Testis (tissue), 3 donors: ENCODE data around the gene DAAM2. TPM values are rescaled to one million over a fixed set of nuclear protein-coding genes. Genes with fewer than 3 reads are reported as not detected.

Experiments used
- DNase-seq: peaks from one replicate; pipeline ENCODE4 v3.0.0-alpha.2; 2019
- H3K27ac ChIP-seq, 2 donors: fragments of 200-600 bp; sonication (generic); one replicate each; pipeline ENCODE4 v1.5.1; 2019
- H3K27me3 ChIP-seq: fragments of 200-600 bp; sonication (generic); one replicate; pipeline ENCODE4 v1.5.1; 2019
- H3K36me3 ChIP-seq: fragments of 200-600 bp; sonication (generic); one replicate; pipeline ENCODE4 v1.5.1; 2017; ENCODE audit warnings: low read depth; ENCODE audit errors: missing control alignments
- H3K4me1 ChIP-seq: fragments of 200-600 bp; sonication (generic); one replicate; pipeline ENCODE4 v1.5.1; 2019
- H3K4me3 ChIP-seq, 2 donors: fragments of 200-600 bp; sonication (generic); one replicate each; pipeline ENCODE4 v1.5.1; 2017 to 2019
- H3K9me3 ChIP-seq: fragments of 200-600 bp; sonication (generic); one replicate; pipeline ENCODE4 v1.5.1; 2017
- POLR2A ChIP-seq: fragments of 450-650 bp; IDR thresholded peaks from one replicate; pipeline ENCODE4 v1.6.1; 2017; ENCODE audit warnings: antibody characterized with exemption, mild to moderate bottlenecking, moderate library complexity
- WGBS, 2 donors: methylation state at CpG; one replicate each; pipeline ENCODE4 v1.1.5; 2018; 5-methylcytosine and 5-hydroxymethylcytosine counted together
- intact Hi-C: fragments of 100-400 bp; cut with DNase I; formaldehyde crosslinking; loops from one replicate; pipeline ENCODE4 v1.15.1; 2023; ENCODE audit warnings: low total_unique reads
- polyA plus RNA-seq: library from polyadenylated mRNA; stranded (reverse); fragments of 350-450 nt; fragmentation: Illumina TruSeq; extraction: RNeasy Lipid Tissue Mini Kit (QIAGEN cat#74804); gene quantifications from one replicate; pipeline ENCODE4 v1.2.3, GENCODE V29; 2014; ENCODE audit warnings: low read depth, low replicate concordance; ENCODE audit not compliant: insufficient read depth
- total RNA-seq, 2 donors: library from RNA; depleted of rRNA; stranded (reverse); fragments of >200 nt; gene quantifications; one replicate each; pipeline ENCODE4 v1.2.3, GENCODE V29; 2016
- TF ChIP-seq, protein P1 (sequence below), 3 experiments: fragments of 450-650 bp in 2 of 3; fragments of 200-600 bp in 1 of 3; sonication (generic) in 1 of 3; IDR thresholded peaks; one replicate each; pipeline ENCODE4 v1.5.1; 2016 to 2019; ENCODE audit warnings: antibody characterized with exemption in 3 of 3, mild to moderate bottlenecking in 2 of 3, moderate library complexity in 1 of 3

DAAM2 gene
- total and polyA plus RNA-seq, 3 donors from 2014 or later = 37.4 to 66.1 (median 64.5) TPM

- Histone ChIP-seq H3K27me3 (no peaks in the 10 kb centered on the region), H3K27ac (no peak overlapping the region), H3K4me1 (no peaks in the 10 kb centered on the region), H3K4me3 (no peak overlapping the region), H3K36me3 (no peaks in the 10 kb centered on the region), H3K9me3 (no peaks in the 10 kb centered on the region)
- WGBS, 2 donors = 80 to 86% methylated on average over 5 to 19 of the region's 19 CpGs
- no peak for TF ChIP-seq POLR2A
- TF ChIP-seq, protein P1, sequence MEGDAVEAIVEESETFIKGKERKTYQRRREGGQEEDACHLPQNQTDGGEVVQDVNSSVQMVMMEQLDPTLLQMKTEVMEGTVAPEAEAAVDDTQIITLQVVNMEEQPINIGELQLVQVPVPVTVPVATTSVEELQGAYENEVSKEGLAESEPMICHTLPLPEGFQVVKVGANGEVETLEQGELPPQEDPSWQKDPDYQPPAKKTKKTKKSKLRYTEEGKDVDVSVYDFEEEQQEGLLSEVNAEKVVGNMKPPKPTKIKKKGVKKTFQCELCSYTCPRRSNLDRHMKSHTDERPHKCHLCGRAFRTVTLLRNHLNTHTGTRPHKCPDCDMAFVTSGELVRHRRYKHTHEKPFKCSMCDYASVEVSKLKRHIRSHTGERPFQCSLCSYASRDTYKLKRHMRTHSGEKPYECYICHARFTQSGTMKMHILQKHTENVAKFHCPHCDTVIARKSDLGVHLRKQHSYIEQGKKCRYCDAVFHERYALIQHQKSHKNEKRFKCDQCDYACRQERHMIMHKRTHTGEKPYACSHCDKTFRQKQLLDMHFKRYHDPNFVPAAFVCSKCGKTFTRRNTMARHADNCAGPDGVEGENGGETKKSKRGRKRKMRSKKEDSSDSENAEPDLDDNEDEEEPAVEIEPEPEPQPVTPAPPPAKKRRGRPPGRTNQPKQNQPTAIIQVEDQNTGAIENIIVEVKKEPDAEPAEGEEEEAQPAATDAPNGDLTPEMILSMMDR (IDR thresholded peaks at IDR 0.05) = no peak
- intact Hi-C loops = no loop called here
- DNase-seq = no peak
Observed at GRCh38 chr6:39901670-39902069, 109.5 kb downstream of the DAAM2 start.

DNA sequence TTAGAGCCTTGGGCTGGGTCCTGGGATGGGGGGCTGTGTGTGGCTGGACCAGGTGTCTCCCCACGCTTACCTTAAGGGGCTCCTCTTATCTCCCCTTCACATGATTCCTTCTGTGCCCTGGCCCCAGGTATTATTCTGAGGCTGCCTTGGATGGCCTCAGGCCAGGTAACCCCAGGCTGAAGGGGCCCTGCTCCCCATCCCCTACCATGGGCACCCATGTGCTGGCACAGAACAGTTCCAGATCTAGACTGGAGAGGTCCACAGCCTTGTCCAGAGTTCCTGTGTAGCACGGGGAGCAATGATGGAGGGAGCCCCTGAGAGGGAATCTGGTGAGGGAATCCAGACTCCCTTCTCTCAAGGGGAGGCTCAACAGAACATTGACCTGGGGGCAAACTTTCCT is 110.0 kb downstream of the DAAM2 start:
- no peak overlapping the region for H3K4me3 ChIP-seq
- intact Hi-C loops = no loop called here
- H3K27me3 ChIP-seq = no peaks in the 10 kb centered on the region
- no peaks in the 10 kb centered on the region for H3K9me3 ChIP-seq
- WGBS, 2 donors = 84 to 89% methylated on average over 2 of the region's 2 CpGs
- no peak for DNase-seq
- no peaks in the 10 kb centered on the region for H3K4me1 ChIP-seq
- no peak overlapping the region for H3K27ac ChIP-seq
- TF ChIP-seq, protein P1 (IDR thresholded peaks at IDR 0.05) = no peak
- H3K36me3 ChIP-seq = no peaks in the 10 kb centered on the region

DNA sequence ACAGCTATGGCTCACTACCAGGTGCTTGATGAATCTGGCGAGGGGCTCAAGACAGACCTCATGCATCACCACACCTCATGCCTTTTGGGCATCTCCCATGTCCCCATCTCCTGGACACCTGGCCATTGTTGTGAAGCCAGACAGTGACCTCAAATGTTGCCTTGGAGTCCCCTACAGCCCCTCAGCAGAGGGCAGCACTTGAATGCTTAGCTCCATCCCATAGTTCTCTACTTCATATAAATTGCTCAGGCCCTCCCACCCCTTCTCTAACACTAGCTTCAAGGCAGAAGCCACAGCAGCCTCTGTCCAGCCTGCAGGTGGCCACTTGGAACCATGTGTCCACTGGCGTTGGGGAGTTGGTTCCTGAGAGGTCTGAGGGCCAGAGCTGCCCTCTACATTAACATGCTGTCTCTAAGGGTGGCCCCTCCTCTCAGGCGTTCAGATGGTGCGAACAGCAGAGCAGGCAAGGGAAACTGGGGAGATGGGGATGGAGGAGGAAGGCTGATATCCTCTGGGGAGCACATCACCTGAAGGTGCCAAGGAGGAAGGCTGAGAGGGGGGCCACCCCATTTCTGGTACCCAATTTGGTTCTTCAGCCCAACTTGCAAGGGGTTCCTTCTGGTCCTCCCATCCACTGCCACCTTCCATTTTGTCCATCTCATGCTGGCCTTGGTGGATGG is 110.8 kb downstream of the DAAM2 start:
- intact Hi-C loops = no loop called here

GRCh38 chr6:39903656-39904055 is 111.5 kb downstream of the DAAM2 start:
- no peaks in the 10 kb centered on the region for H3K9me3 ChIP-seq
- intact Hi-C loops = no loop called here
- no peaks in the 10 kb centered on the region for H3K27me3 ChIP-seq
- no peaks in the 10 kb centered on the region for H3K36me3 ChIP-seq
- no peaks in the 10 kb centered on the region for H3K4me1 ChIP-seq
- 97 to 98% methylated on average over 6 of the region's 6 CpGs for WGBS, 2 donors
- TF ChIP-seq POLR2A = no peak
- TF ChIP-seq, protein P1 (IDR thresholded peaks at IDR 0.05) = no peak
- H3K27ac ChIP-seq = no peak overlapping the region
- DNase-seq = no peak
- H3K4me3 ChIP-seq = no peak overlapping the region

More for the DNA sequence above, 110.8 kb downstream of the DAAM2 start:
- TF ChIP-seq, protein P1 (IDR thresholded peaks at IDR 0.05) = no peak
- no peak for TF ChIP-seq POLR2A
- H3K27me3 ChIP-seq = no peaks in the 10 kb centered on the region
- H3K4me1 ChIP-seq = no peaks in the 10 kb centered on the region
- H3K27ac ChIP-seq = no peak overlapping the region
- no peak overlapping the region for H3K4me3 ChIP-seq
- DNase-seq = no peak
- no peaks in the 10 kb centered on the region for H3K36me3 ChIP-seq
- WGBS, 2 donors = 89 to 91% methylated on average over 4 of the region's 4 CpGs
- H3K9me3 ChIP-seq = no peaks in the 10 kb centered on the region
